Stimulated activated CD4-positive, alpha-beta T cell treated with anti-CD3 and anti-CD28 coated beads, Interleukin-1b, Interleukin-23, amount 100 ng/mL, for 4 hours (primary cell): ENCODE measurements around the gene ATP5ME.
"Not testable (repeated sequence)": the region's sequence is repeated elsewhere in the genome, so short reads cannot be mapped to it uniquely, and the experiment has no call there.

Experiments
- DNase-seq, 2 donors: peaks; one replicate each; pipeline ENCODE4 v3.0.0-alpha.2; 2020; ENCODE audit warnings: low read depth in 2 of 2

The ATP5ME gene

DNA sequence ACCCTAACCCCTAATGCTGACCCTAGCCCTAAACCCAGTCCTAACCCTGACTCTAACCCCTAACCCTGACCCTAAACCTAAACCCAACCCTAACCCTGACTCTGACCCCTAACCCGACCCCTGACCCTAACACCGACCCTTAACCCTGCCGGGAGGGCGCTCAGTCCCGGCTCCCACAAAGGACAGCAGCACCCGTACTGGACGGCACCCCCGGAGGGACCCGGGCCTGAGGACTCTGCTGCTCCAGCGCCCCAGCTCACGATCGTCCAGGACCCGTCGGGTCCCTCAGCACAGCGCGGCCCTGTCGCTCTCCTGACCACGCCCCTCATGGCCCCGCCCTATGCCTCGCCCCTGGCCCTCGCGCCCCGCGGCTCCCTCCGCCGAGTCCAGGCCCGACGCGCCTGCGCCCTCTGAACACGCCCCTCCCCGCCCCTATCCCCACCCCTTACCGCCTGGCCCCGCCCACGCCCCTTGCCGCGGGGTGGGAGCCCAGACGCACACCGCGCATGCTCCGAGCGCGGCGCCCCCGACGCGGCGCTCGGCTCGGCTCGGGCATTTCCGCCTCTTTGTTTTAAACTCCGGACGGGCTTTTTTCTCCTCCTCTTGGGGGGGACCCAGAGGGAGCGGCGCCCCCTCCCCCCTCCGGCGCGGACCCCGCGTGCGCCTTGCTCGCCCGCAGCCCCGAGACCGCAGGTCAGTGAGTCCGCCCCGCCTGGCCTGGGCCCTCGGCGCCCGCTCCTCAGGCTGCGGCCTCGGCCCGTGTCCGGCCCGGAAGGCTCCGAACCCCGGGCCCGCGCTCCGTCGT lies 31.4 kb upstream of the ATP5ME start, which contains the start of gene PCGF3:
Gene PCGF3 (plus strand): TSS at position 555 of the 805 bp plus-strand sequence. CDS start 27,849 bp downstream, outside the sequence.
- DNase-seq = peak; percentile 95 to 99

DNA sequence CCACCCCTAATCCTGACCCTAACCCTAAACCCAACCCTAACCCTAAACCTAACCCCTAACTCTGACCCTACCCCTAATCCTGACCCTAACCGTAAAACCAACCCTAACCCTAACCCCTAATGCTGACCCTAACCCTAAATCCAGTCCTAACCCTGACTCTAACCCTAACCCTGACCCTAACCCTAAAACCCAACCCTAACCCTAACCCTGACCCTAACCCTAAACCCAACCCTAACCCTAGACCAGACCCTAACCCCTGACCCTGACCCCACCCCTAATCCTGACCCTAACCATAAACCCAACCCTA lies 30.8 kb upstream of the ATP5ME start:
- DNase-seq = no peak

DNA sequence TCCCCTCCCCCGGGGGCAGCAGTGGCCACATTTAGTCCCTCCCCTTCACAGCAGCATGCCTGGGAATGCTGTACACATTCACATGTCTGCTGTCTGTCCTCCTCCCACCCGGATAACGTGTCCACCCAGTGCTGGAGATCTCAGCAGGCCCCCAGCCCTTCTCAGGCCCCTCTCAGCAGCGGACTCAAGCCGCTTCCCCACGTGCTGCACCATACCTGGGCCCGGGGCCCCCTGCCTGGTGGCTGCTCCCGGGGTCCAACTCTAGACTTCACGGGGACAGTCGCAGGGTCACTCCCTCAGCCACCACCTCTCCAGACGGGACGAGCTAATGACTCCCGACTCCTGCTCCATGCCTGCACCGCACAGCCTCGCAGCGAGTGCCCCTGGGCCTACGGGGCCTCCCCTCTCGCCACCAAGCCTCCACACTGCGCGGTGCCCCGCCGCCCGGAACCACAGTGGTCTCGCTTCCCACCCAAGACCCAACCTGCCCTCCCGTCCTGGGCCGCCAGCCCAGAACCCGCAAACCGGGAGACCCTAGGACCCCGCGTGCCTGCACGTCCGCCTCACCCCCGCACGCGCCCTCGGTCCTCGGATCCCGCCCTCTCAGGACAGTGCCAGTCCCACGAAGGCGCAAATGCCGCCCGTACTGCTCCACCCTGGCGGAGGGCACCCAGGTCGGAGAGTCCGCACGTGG lies 30.3 kb upstream of the ATP5ME start:
- DNase-seq = no peak

DNA sequence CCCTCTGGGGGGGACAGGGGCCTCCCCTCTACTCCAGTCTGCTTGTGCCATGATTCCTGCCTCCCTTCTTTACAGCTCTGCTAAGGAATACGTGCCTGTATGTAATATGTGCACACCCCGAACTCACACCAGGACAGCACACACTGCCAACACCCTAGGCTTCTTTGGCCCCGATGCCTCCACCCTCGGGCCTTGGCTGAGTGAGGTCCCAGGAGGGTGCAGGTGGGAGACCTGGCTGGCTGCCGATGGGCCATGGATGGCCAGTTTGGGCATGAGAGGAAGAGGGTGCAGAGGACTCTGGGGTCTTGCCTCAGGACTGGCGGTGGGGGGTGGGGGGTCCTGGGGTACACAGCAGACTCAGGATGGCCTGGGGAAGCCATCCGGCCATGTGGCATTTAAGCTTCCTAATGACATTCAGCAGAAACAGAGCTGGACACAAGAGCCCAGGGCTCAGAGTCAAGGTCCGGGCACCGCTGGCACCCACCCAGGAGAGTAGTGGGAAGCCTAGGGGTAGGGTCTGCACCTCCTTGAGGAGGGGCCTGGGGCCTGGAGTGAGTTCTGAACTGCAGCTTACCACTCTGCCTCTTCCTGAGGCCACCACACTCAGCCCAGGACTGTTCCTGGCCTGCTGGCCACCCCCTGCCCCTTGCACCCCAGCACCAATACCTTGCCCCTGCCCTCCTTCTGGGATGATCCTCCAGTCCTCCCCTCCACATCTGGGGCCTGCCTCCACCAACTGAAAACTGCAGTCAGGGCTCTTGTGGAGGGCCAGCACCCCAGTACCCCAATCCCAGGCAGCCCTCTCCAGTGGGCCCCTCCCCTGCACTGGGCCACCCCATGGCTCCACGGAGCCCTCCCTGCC lies 29.5 kb upstream of the ATP5ME start:
- DNase-seq = no peak

- no peak for DNase-seq
Measured at GRCh38 chr4:702618-703048, 28.6 kb upstream of the ATP5ME start.

DNA sequence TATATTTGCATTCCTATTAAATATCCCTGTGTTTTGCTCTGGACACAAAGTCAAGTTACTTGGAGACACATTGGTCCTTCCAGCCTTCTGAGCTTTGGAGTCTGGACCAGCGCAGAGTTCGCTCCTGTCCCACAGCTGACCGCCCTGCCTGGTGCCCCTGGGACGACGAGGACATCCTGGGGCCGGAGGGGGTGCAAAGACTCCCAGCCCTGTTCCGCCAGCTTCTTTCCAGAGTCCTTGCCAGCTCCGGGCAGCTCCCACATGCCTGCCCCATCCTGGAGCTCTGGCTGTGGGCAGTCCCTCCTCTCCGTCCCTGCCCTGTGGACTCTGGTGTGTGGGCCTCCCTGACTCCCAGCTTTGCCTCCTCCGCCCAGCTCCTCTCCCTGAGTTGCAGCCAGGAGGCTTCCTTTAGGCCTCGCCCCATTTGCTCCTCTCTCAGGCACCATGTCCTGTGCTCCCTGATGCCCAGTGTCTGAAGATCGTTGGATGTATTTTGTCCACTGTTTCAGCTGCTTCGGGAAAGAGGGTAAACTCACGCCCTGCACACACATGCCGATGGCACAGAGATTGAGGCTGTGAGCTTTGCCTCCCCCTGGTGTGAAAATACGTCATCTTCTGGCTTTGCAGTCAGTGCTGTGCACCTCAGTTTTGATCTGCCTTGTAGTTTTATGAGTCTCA lies 26.6 kb upstream of the ATP5ME start:
- no peak for DNase-seq

- no peak for DNase-seq
Measured at GRCh38 chr4:699816-700580, 25.9 kb upstream of the ATP5ME start.

GRCh38 chr4:694341-694940 lies 20.4 kb upstream of the ATP5ME start:
- DNase-seq = not testable (repeated sequence)

- no peak for DNase-seq
Measured at GRCh38 chr4:692771-693554, 18.9 kb upstream of the ATP5ME start.

- no peak for DNase-seq
Measured at GRCh38 chr4:689723-690122, 15.6 kb upstream of the ATP5ME start.

GRCh38 chr4:688854-689681 lies 15.0 kb upstream of the ATP5ME start, which contains the start of gene SLC49A3:
Gene SLC49A3, minus strand, starts transcription at chr4:689151. Its CDS starts 24 bp downstream, at chr4:689127.
- DNase-seq = no peak

DNA sequence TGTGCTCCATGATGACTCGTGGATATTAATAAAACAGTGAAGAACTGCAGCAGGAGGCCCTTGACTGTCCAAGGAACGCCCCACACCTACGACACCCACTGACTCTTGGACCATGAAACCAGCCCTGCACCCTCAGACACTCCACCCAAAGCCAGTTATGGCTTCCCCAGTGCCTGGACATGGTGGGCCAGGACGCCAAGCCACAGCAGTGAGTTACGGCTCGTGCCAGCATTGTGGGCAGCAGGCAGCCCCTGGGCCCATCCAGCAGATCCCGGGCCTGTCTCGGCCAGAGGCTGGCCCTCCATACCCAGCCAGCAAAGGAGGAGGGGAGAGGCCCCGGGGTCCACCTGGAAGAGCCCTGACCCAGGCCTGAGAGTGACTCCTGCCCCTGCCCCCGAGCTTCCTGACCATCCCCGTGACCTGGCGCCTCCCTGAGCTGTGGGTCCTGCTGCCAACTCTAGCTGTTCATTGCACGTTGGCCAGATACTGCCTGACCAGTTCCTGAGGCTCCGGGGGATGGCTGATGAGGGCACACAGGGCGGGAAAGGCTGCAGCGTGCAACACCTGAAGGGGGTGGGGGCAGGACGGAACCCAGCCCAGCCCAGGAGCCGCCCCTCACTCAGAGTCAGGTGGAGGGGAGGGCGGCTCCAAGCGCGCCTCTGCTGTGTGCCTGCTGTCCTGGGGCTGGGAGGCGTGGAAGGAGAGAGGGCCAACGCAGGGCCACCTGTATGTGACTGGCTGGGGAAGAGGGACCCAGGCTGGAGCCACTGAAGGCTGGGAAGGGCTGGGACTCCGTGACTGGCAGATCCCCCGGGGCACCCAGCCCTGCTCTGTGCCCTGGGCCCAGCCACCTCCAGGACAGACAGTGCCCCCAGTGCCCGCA lies 14.1 kb upstream of the ATP5ME start:
- DNase-seq = no peak

DNA sequence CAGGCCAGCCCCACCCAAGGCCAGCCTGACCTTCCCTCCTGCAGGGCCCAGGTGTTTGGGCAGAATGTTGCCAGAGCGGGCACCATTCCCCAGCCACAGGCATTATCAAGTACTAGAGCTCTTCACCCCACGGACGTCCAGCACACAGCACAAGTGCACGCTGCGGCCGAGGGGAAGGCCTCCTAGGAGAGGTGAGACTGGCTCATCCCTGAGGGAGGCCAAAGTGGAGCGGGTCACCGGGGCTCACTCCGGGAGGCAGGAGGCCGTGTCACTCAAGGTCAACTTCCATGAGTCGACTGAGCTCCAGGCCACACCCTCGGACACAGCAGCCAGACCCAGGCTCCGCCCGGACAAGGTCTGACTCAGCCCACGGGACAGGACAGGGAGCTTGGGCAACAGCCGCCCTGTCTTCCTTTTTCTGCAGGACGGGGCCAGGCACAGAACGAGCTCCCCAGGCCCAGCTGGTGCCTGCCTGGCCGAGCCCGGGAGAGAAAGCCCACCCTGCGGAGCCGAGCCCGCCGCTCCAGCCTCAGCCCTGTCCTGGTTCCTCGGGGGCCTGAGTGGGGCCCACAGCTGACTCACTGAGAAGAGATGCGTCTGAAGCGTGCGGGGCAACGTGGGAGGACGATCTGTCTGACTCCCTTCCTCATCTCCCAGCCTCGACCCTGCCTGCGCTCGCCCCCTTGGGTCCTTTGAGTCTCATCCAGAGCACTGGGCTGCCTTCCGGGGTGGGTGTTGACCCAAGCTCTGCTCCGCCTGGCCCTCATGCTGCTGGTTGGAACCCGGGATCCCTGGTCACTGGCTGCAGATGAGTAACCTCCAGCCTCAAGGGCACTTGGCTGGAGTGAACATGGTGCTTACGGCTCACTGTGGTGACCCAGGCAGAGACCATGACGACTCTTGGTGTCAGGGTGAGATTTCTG lies 13.2 kb upstream of the ATP5ME start:
- DNase-seq = no peak

GRCh38 chr4:686413-687040 lies 12.5 kb upstream of the ATP5ME start:
- no peak for DNase-seq

DNA sequence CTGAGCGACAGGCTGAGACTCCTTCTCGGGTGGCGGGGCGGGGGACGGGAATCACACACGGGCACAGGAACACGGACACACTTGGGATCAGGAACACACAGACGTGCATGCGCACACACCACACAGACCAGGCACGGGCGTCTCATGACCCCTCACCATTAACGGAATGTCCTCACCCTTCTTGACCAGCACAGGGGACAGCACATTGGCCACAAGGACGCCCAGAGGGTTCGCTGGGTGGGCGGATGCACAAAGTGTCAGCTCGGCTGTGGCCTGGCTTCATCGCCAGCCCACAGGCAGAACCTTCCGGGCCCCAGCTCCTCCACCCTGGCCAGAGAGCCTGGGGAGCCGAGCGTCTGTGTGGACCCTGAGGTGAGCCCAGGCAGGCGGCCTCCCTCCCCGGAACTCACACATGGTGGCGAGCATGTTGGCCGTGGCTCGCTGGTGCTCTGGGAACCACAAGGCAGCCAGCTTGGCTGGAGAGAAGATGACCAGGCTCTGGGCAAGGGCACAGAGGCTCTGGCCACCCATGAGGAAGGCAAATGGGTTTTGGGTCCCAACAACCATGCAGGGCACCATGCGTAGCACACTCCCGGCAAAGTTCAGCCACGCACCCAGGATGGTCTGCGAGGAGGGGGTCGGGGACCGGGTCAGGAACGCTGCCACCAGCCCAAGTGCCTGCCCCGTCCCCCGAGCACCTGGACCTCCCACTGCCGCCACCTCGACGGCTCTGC lies 11.8 kb upstream of the ATP5ME start:
- no peak for DNase-seq
